Calu3 (cell line): ENCODE results near the gene ETS1. TPM values are rescaled to one million over a fixed set of nuclear protein-coding genes. Genes with fewer than 3 reads are reported as not detected.

Experiments used
- BruUV-seq: library from RNA; stranded (reverse); fragments of 400-500 nt; replicated peaks from 2 replicates; lab custom pipeline; 2021; lab: Mats Ljungman, UMichigan
- CTCF ChIA-PET: fragments of 300-600 bp; sonication (Branson Sonifier 250); formaldehyde crosslinking; loops from one replicate; lab custom pipeline; 2022; ENCODE audit warnings: antibody characterized with exemption; lab: Charles Lee
- DNase-seq: peaks from one replicate; pipeline ENCODE4 v3.0.0; 2022
- H3K27ac Mint-ChIP-seq: one replicate; pipeline ENCODE4 v1.8.0; 2022; ENCODE audit warnings: mixed read lengths; ENCODE audit not compliant: unreplicated experiment
- H3K27me3 Mint-ChIP-seq: one replicate; pipeline ENCODE4 v1.8.0; 2022; ENCODE audit warnings: mixed read lengths; ENCODE audit not compliant: unreplicated experiment
- H3K36me3 Mint-ChIP-seq: one replicate; pipeline ENCODE4 v1.8.0; 2022; ENCODE audit warnings: mild to moderate bottlenecking, moderate library complexity, mixed read lengths; ENCODE audit not compliant: insufficient read depth, unreplicated experiment
- H3K4me1 Mint-ChIP-seq: one replicate; pipeline ENCODE4 v1.8.0; 2022; ENCODE audit warnings: mild to moderate bottlenecking, low read depth, mixed read lengths; ENCODE audit not compliant: unreplicated experiment
- H3K4me3 Mint-ChIP-seq: one replicate; pipeline ENCODE4 v1.8.0; 2022; ENCODE audit warnings: mild to moderate bottlenecking, low read depth, moderate library complexity, mixed read lengths; ENCODE audit not compliant: unreplicated experiment
- H3K9me3 Mint-ChIP-seq: one replicate; pipeline ENCODE4 v1.8.0; 2022; ENCODE audit warnings: low read depth, mixed read lengths; ENCODE audit not compliant: unreplicated experiment
- CTCF ChIP-seq: fragments of 200-600 bp; IDR thresholded peaks from one replicate; pipeline ENCODE4 v1.8.0; 2022; ENCODE audit warnings: antibody characterized with exemption; ENCODE audit not compliant: unreplicated experiment
- intact Hi-C: fragments of 100-400 bp; cut with micrococcal nuclease; formaldehyde crosslinking; loops from one replicate; pipeline ENCODE4 v1.10.0; 2022; ENCODE audit not compliant: unreplicated experiment
- total RNA-seq: library from RNA; stranded (reverse); gene quantifications from 2 replicates; pipeline ENCODE4 v1.2.3, GENCODE V29; 2022

The ETS1 gene
- total RNA-seq, 1 experiment from 2014 or later = 38.4 TPM

- no peak for DNase-seq
- no TSS peak for BruUV-seq
- Mint-ChIP-seq H3K4me1 (no peaks in the 10 kb centered on the region), H3K4me3 (no peak overlapping the region), H3K27me3 (no peaks in the 10 kb centered on the region), H3K36me3 (no peaks in the 10 kb centered on the region), H3K9me3 (peaks cover 2% of the 10 kb centered on the region), H3K27ac (no peak overlapping the region)
- no peak for TF ChIP-seq CTCF
- CTCF ChIA-PET = no interaction called here
- intact Hi-C loops = no loop called here
Observed at GRCh38 chr11:128599729-128600128, 12.4 kb upstream of the ETS1 start.

- intact Hi-C loops = no loop called here
- Mint-ChIP-seq H3K27me3 (no peaks in the 10 kb centered on the region), H3K27ac (no peak overlapping the region), H3K4me3 (no peak overlapping the region), H3K36me3 (no peaks in the 10 kb centered on the region), H3K4me1 (no peaks in the 10 kb centered on the region), H3K9me3 (peaks cover 2% of the 10 kb centered on the region)
- DNase-seq = no peak
- no peak for TF ChIP-seq CTCF
- BruUV-seq = no TSS peak
- CTCF ChIA-PET = no interaction called here
Observed at GRCh38 chr11:128598506-128599150, 11.3 kb upstream of the ETS1 start.

DNA sequence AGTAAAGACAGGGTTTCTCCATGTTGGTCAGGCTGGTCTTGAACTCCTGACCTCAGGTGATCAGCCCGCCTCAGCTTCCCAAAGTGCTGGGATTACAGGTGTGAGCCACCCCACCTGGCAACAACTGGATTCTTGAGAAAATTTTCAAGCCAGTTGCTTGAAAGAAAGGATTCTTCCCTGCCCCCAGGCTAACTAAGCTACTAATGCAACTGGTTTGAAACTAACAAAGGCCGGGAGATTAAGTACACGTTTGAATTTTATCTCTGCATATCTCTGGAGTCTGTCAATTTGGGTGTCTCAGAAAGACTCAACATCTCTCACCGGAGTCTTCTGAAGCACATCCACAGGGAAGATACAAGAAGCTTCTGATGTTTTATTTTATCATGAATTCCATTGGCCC is 10.7 kb upstream of the ETS1 start:
- Mint-ChIP-seq H3K27me3 (no peaks in the 10 kb centered on the region), H3K4me3 (no peak overlapping the region), H3K27ac (no peak overlapping the region), H3K36me3 (no peaks in the 10 kb centered on the region), H3K9me3 (peaks cover 2% of the 10 kb centered on the region), H3K4me1 (no peaks in the 10 kb centered on the region)
- CTCF ChIA-PET = no interaction called here
- no peak for TF ChIP-seq CTCF
- DNase-seq = no peak
- no TSS peak for BruUV-seq
- intact Hi-C loops = no loop called here

- peaks cover 2% of the 10 kb centered on the region for H3K9me3 Mint-ChIP-seq
Observed at GRCh38 chr11:128597209-128597608, 9.9 kb upstream of the ETS1 start.

More at GRCh38 chr11:128597209-128597608, 9.9 kb upstream of the ETS1 start:
- Mint-ChIP-seq H3K36me3 (no peaks in the 10 kb centered on the region), H3K27ac (no peak overlapping the region), H3K27me3 (peaks cover under 1% of the 10 kb centered on the region), H3K4me3 (no peak overlapping the region), H3K4me1 (no peaks in the 10 kb centered on the region)
- intact Hi-C loops = no loop called here
- no peak for TF ChIP-seq CTCF
- DNase-seq = no peak
- CTCF ChIA-PET = no interaction called here
- no TSS peak for BruUV-seq
